A673 (cell line): ENCODE results near the gene DACT2.

Experiments used
- CTCF ChIP-seq: fragments of 300-800, 200-600 bp; sonication (generic); conservative IDR thresholded peaks from 2 replicates; pipeline ENCODE4 v1.5.1; 2017; ENCODE audit warnings: low read depth, mild to moderate bottlenecking, antibody characterized with exemption, low read length, moderate library complexity, mixed read lengths
- EZH2 ChIP-seq: fragments of 200-600 bp; sonication (generic); IDR thresholded peaks from 2 replicates; pipeline ENCODE4 v1.6.1; 2017; ENCODE audit warnings: borderline replicate concordance, low read depth, mild to moderate bottlenecking, mixed read lengths, antibody characterized with exemption, low read length; ENCODE audit not compliant: poor library complexity, severe bottlenecking

- TF ChIP-seq CTCF (no peak), EZH2 (no peak)
These were observed 30.6 kb downstream of the DACT2 start for GRCh38 chr6:168288781-168289570.
